Measurements from ENCODE around the gene DCC. TPM values are rescaled to one million over a fixed set of nuclear protein-coding genes. Genes with fewer than 3 reads are reported as not detected.
"Not testable (repeated sequence)": the region's sequence is repeated elsewhere in the genome, so short reads cannot be mapped to it uniquely, and the experiment has no call there.

DCC gene
- total RNA-seq, 2 donors from 2014 or later: 0.86 to 3.2 TPM

GRCh38 chr18:53468173-53468572, 1128.2 kb downstream of the DCC start:
- DNase-seq (ENCODE audit: low spot score); intact Hi-C loops (cut with DNase I): not testable (repeated sequence)

- intact Hi-C loops (cut with DNase I): no loop called here
- DNase-seq (ENCODE audit: low spot score): no peak
Measured at GRCh38 chr18:53472546-53472945, 1132.5 kb downstream of the DCC start.

GRCh38 chr18:53478155-53478554, 1138.2 kb downstream of the DCC start:
- intact Hi-C loops (cut with DNase I): no loop called here
- DNase-seq (ENCODE audit: low spot score): no peak

GRCh38 chr18:53486296-53486695, 1146.3 kb downstream of the DCC start:
- intact Hi-C loops (cut with DNase I): no loop called here
- no peak for DNase-seq (ENCODE audit: low spot score)

- no peak for DNase-seq (ENCODE audit: low spot score)
- intact Hi-C loops (cut with DNase I): no loop called here
Measured at GRCh38 chr18:53489266-53489665, 1149.3 kb downstream of the DCC start.

- intact Hi-C loops (cut with DNase I): no loop called here
- no peak for DNase-seq (ENCODE audit: low spot score)
Measured at GRCh38 chr18:53490019-53490418, 1150.0 kb downstream of the DCC start.

- intact Hi-C loops (cut with DNase I): no loop called here
- DNase-seq (ENCODE audit: low spot score): no peak
Measured at GRCh38 chr18:53496028-53496427, 1156.0 kb downstream of the DCC start.

- intact Hi-C loops (cut with DNase I): no loop called here
Measured at GRCh38 chr18:53503914-53504441, 1164.0 kb downstream of the DCC start.

GRCh38 chr18:53508529-53508928, 1168.5 kb downstream of the DCC start:
- intact Hi-C loops (cut with DNase I): no loop called here
- no peak for DNase-seq (ENCODE audit: low spot score)

More at GRCh38 chr18:53503914-53504441, 1164.0 kb downstream of the DCC start:
- no peak for DNase-seq (ENCODE audit: low spot score)

- DNase-seq (ENCODE audit: low spot score): no peak
- intact Hi-C loops (cut with DNase I): no loop called here
Measured at GRCh38 chr18:53509886-53510285, 1169.9 kb downstream of the DCC start.

GRCh38 chr18:53511725-53512124, 1171.7 kb downstream of the DCC start:
- DNase-seq (ENCODE audit: low spot score); intact Hi-C loops (cut with DNase I): not testable (repeated sequence)

GRCh38 chr18:53521068-53521467, 1181.1 kb downstream of the DCC start:
- intact Hi-C loops (cut with DNase I): no loop called here

GRCh38 chr18:53526101-53526870, 1186.3 kb downstream of the DCC start:
- no peak for DNase-seq (ENCODE audit: low spot score)
- intact Hi-C loops (cut with DNase I): no loop called here

More at GRCh38 chr18:53521068-53521467, 1181.1 kb downstream of the DCC start:
- no peak for DNase-seq (ENCODE audit: low spot score)

- intact Hi-C loops (cut with DNase I): no loop called here
- DNase-seq (ENCODE audit: low spot score): no peak
Measured at GRCh38 chr18:53527365-53527764, 1187.4 kb downstream of the DCC start.

- intact Hi-C loops (cut with DNase I): no loop called here
Measured at GRCh38 chr18:53531187-53531586, 1191.2 kb downstream of the DCC start.

GRCh38 chr18:53531896-53532295, 1191.9 kb downstream of the DCC start:
- intact Hi-C loops (cut with DNase I): no loop called here
- DNase-seq (ENCODE audit: low spot score): no peak

More at GRCh38 chr18:53531187-53531586, 1191.2 kb downstream of the DCC start:
- DNase-seq (ENCODE audit: low spot score): no peak

GRCh38 chr18:53534203-53534602, 1194.2 kb downstream of the DCC start:
- intact Hi-C loops (cut with DNase I): no loop called here
- no peak for DNase-seq (ENCODE audit: low spot score)

GRCh38 chr18:53534695-53535094, 1194.7 kb downstream of the DCC start:
- intact Hi-C loops (cut with DNase I): no loop called here
- no peak for DNase-seq (ENCODE audit: low spot score)

GRCh38 chr18:53536908-53537307, 1196.9 kb downstream of the DCC start:
- intact Hi-C loops (cut with DNase I): no loop called here
- DNase-seq (ENCODE audit: low spot score): no peak

GRCh38 chr18:53541924-53542323, 1201.9 kb downstream of the DCC start:
- DNase-seq (ENCODE audit: low spot score): no peak
- intact Hi-C loops (cut with DNase I): no loop called here

- no peak for DNase-seq (ENCODE audit: low spot score)
- intact Hi-C loops (cut with DNase I): no loop called here
Measured at GRCh38 chr18:53543711-53544110, 1203.7 kb downstream of the DCC start.
